Measurements from ENCODE around the gene GPX3.

GPX3 gene

DNA sequence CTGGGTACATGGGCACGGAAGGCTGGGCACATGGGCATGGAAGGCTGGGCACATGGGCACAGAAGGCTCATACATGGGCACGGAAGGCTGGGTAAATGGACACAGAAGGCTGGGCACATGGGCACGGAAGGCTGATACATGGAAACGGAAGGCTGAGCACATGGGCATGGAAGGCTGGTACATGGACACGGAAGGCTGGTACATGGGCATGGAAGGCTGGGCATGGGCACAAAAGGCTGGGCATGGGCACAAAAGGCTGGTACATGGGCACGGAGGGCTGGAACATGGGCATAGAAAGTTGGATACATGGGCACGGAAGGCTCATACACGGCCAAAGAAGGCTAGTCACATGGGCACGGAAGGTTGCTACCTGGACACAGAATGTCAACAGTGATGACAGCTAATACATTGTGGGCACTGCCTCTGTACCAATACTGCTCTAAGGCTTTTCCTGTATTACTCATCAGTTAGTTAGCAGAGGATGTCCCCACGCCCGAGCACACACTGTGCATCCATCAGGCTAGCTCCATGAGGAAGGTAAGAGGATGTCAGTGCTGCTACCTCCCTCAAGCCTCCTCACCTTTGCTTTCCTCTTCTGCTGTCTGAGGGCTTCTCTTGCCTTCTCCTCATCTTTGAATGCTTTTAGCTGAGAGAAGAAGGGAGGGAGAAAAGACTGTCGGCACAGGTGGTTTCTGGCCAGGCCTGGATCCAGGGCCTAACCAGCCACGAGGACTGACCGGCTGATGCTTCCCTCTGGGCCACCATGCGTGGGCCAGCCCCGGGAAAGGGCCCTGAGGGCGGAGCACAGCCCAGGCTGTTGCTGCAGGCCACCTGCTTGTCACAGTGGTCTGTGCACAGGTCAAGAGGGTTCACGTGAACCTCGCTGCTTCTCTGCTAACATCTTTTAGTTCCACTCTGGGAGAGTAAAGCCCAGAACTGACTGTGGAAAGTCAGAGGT, 14.3 kb downstream of the GPX3 start:
- no peak for DNase-seq

DNA sequence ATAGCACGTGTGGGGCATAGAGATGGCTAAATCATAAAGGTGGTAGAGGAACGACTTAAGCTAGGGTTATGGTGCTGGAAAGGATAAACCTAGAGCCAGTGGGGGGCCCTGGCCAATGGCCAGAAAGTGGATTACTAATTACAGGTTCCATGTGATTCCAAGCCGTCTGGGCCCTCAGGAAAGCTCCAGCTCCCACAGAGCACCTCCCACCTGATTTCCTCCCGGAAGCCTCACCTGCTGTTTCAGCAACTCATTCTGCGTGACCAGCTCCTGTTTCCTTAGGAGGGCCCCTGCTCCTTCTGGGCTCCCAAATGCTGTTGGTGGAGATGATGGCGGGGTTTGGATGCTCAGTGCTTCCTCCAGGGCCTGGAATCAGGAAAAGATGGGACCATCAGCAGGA, 16.2 kb downstream of the GPX3 start:
- DNase-seq: peak; percentile 48

DNA sequence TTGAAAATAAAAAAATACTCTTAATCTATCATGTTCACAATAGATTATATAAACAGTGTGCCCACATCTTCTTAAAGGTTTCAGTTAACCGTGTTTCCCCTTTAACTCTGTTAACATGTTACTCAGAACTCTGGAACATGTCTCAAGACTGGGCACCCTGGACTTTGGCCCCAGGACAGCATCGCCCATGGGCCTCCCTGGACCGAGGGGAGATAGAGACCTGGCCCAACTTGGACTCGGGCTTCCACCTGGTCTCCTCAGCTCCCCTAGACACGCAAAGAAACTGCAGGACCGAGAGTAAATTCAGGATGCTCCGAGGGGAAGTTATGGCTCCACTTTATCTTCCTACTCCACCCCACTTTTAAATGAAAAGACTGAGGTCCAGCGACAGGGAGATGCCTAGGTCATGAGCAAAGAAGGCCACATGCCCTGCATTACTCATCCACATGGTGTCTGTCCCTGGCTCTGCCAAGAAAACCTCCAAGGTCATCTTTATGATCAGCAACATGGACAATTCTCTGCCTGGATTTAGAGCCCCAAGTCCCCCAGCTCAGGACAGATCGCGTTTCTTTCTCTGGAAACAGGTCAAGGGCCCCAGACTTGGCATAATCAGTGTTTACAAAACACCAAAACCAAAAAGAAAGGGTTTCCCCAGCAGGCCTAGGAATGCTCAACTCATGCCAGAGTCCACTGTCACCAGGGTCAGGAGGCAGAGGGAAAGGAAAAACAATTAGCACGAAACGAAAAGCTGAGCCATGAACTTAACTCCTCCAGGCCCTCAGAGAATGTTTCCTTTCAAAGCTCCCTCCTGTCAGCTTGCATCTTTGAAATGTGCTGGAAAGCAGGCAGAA, 17.4 kb downstream of the GPX3 start:
- DNase-seq: no peak

DNA sequence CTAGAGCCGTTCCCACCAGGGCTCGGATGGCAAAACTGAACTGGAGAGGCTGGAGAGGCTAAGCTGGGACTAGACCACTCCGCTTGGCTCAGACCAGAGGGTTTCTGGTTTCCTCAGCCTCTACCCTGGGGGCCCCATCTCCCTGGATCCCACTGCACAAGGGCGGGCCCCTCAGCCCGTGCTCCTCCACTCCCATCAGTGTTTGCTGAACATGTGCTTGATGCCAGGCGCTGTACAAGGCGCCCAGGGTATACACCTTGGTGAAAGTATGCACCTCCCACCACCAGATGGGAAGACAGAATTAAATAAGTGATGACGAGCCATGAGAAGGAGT, 18.0 kb downstream of the GPX3 start:
- DNase-seq: no peak

DNA sequence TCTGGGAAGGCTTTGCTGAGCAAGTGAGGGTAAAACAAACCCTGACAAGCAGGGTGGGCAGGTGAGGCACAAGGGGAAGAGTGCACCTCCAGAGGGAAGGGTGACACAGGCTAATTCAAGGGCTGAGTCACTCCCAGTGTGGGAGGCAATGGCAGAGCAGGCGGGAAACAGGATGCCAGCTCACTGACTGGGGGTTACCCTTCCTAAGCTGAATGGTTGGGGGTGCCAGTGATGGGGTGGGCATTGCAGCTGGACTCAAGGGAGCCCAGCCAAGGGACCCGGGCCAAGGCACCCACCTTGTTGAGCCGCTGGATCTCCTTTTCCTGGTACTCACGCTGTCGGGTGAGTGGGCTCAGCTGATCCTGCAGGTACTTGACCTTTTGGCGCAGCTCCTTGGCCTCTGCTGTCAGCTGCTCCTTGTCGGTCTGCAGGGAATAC, 18.4 kb downstream of the GPX3 start:
- no peak for DNase-seq

DNA sequence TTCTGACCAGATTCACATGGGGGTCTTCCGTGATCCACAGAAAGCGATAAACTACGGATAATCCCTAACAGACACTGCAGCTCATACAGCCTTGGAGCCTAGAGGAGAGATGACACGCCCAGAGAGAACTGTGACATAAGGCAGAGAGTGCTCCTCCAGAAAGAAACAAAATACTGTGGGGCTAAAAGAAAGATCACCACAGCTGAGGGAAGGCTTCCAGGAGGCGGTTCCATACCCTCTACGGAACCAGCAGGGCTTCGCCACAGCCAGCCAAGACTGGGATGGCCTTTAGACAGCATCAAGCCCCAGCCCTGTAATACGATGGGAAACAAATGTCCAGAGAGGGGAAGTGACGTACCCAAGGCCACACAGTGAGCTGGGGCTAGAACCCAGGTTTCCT, 19.3 kb downstream of the GPX3 start:
- no peak for DNase-seq

DNA sequence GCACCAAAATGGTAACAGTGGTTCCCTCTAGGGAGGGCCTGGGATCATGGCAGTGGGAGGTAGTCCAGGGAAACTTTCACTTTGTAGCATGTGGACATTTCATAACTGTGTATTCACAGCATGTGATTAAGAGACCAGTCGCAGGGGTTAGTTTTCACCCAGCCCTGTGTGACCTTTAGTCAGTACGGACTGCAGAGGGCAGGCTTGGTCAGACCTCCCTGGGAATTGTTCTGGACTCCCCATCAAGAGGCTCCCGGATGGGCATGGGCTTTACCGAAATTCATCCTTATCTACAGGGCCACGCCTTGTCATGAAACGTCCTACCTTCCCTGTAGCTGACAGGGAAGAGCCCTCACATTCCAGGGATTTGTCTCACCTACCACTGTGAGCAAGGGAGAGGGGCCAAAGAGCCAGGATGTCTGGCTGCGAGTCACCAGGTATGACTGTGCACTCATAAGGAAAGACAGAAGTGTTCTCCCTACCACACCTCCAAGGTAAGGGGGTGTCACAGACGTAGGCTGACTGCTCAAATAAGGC, 19.9 kb downstream of the GPX3 start:
- DNase-seq: no peak

DNA sequence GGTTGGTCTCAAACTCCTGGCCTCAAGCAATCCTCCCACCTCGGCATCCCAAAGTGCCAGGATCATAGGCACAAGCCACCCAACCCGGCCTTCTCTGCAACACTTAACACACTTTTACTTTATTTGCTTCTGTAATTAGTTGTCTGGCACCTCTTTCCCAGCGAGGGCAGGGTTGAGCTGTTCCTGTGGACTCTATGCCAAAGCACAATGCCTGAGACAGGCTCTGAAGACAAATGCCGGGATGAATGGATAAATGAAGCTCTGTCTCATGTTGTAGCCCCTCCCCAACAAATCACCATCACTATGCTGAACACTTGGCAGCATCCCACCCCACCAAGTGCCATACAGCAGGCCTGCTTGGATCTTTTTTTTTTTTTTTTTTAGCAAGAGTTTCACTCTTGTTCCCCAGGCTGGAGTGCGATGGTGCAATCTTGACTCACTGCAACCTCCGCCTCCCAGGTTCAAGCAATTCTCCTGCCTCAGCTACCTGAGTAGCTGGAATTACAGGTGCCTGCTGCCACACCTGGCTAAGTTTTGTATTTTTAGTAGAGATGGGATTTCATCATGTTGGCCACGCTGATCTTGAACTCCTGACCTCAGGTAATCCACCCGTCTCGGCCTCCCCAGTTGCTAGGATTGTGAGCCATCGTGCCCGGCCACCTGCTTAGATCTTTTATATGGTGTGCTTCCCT, 21.3 kb downstream of the GPX3 start:
- no peak for DNase-seq

DNA sequence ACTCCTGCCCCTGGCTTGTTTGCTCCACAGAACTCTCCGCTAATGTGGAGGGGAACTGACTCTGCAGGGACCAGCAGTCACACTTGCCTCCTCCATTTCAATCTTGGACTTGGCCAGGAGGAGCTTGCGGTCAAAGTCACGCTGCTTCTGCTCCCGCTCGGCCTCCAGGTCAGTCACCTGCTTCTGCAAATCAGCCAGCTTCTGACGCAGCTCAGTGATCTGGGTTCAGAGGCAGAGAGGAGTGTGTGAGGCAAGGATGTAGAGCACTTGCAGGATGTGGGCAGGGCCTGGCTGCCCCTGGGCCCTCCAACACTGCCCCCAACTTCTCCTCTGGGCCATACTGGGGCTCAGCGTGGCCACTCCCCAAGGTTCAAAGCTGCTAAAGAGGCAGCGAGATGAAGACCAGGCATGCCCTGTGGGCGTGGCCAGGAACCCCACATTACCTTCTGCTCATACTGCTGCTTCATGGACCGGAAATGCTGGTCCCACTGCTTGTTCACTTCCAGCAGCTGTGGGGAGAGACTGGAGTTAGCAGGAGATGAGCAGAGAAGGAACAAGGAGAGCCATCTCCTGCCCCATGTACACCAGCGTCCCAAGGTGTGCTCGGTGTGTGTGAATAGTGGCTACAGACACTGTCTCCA, 22.2 kb downstream of the GPX3 start:
- no peak for DNase-seq

DNA sequence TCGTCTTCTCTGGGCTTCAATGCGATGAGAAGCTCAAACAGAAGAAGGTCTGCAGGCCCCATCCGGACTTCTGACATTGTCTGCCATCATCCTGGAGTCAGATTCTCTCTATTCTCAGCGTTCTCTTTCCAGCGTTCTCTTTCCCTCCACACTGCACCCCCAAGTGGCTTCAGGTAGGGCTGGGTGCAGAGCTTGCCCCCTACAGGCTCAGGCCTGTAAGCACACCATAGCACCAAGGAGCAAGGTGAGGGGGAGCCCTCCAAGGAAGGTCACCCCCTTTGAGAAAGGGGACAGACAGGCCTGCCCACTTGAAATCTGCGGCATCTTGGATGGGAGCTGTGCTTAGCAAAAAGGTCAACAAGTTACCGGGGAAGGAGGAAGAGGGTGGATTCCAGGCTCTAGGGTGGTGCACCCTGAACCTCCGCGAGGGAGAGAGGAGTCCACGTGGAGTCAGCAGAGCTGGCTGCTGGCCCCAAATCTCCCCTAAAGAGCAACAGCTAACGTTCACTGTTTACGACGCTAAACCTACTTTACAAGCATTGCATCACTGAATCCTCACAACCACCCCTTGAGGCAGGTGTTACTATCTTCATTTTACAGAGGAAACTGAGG, 27.5 kb downstream of the GPX3 start:
- no peak for DNase-seq

DNA sequence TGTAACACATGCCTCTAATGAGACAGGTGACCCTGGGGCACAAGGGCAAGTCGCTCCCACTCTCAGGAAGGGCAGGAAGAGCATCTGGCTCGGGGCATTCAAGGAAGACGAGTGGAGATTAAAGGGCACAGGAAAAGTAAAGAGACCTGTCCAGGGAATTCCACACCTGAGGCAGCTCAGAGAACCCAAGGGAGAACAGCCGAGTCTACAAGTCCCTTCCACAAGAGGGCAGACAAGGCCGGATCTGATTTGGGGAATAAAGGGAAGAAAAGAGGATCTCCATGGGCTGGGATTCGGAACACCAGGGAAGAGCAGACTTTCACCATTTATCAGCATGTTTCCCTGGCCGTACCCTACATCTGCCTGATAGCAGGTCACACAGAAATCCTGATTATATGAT, 28.1 kb downstream of the GPX3 start:
- DNase-seq: no peak

DNA sequence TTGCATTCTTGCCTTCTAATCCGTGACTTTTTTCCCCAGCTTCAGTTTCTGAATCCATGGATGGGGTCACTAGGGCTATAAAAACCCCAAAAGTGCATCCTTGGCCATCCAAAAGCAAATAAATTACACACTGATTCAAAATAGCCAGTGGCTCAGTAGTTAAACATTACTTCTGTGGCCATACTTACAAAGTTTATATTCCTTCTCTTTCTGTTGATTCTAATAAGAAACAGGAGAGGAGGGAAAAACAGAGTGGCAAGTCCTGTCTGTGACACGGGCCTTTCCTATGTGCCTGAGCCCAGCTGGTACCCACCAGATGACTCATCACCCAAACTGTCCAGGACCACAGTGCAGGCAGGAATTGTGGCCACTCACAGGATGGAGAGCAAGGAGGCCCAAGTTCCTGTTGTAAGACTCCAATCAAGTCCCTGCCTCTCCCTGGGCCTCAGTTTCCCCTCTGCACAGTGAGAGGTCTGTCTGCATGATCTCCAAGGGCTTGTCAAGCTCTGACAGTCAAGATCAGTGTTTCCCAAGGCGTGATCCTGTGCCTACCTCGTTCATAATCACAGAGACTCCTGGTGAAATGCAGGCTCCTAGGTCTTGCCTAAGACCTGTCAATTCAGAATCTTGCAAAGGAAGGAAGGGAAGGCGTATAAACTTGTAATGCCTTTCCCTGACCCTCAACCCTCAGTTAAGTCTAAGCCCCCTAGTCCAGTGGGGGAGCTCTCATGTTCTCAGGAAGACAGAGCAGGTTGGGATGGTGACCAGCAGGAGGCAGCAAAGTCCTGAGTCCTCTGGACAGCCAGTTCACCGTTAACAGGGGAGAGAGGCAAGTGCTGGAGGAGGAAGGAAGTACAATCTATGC, 30.9 kb downstream of the GPX3 start:
- no peak for DNase-seq

DNA sequence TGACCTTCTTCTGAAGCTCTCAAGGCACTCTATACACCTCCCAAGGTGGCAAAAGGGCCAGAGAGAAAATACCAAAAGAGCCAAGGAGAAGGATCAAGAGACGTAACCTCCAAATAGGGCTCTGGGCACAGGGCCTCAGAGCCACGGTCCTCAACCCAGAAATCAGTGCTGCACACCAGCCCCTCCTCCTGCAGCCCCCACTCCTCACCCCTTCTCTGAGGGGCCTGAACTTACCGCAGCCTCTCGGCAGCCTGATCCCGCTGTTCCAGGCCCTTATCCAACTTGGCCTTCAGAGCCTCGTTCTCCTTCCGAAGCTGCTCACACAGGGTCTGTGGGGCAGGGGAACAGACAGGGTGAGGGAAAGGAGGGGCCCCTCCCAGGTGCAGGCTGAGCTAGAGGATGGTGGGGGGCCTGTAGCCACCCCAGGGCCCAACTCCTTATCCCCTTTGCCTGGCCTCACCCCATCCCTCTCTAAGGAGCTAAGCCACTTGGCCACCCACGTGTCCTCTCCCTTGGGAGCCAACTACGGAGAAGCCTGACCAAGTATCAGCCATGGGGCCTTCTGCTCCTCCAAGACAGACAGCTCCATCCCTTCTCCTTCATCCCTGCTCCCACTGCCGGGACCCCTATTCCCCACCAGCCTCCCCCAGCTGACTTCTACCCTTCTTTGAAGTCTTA, 31.7 kb downstream of the GPX3 start:
- DNase-seq: no peak

DNA sequence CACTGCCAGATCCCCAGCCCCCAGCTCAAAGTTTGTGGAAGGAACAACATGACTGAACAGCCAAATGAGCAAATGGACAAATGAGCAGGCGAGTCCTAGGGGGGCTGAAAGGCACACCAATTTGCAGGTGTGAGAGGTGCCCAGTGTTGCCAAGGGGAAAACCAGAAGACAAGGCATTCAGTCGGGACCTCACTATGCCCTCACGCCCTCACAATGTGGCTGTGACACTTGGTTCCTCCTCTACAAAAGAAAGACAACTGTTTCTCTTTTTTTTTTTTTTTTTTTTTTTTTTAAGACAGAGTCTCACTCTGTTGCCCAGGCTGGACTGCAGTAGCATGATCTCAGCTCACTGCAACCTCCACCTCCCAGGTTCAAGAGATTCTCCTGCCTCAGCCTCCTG, 32.4 kb downstream of the GPX3 start:
- no peak for DNase-seq

DNA sequence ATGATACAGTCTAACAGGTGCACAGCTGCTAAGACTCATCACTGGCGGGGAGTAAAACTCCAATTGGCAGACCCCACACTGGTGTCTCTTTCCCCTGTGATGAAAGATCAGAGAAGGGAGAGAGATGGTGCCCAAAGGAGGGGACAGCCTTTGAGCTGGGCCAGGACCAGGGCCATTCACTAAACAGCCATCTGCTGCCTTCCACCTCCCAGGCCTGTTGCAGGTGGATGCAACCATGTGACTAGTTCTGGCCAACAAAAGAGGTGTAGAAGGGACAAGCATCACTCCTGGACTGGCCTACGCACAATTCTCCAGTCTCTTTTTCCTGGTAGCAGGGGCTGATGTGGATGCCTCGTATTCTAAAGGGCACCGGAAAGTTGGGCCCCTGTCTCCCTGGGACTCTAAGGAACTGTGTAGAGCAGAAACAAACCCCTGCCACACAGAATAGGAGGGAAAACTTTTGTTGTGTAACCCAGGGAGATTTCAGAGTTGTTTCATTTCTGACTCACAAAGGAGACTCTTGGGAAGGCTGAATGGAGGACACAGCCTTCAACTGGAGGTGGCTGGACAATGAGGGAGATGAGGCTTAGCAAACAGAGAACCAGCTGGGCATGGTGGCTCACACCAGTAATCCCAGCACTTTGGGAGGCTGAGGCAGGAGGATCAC, 33.5 kb downstream of the GPX3 start:
- no peak for DNase-seq

DNA sequence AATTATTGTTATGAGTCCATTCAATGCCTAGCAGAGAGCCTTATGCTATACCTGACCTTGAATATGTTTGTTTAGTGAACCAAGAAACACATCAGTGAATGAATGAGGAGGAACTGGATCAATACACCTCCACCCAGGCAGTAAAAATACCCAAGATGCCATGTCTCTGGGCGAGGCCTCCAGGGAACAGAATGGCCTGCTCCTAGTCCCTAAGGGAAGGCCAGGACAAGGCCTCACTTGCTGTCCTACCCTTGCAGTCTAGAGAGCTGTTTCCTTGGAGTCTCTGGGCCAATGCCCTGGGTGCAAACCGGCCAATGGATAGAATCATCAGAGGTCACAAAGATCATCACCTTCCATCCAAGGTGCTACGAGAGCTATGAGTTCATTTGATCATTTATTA, 34.3 kb downstream of the GPX3 start:
- no peak for DNase-seq

DNA sequence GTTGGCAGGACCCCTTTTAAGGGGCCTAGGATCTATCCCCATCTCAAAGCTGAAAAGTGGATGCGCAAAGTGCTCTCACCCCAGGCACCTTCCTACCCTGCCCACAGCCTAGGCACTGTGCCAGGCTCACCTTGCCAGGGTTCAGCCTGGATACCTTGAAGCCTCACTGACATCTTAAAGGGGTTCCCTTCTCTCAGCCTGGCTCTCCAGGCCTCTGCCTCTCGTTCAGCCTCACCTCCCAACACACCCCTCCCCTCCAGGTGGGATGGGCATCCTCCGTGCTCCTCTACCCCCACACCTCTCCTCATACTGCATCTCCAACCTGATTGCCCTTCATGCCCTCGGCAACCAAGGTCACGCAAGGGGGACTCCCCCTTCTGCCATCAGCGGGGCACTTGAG, 34.9 kb downstream of the GPX3 start:
- DNase-seq: no peak

DNA sequence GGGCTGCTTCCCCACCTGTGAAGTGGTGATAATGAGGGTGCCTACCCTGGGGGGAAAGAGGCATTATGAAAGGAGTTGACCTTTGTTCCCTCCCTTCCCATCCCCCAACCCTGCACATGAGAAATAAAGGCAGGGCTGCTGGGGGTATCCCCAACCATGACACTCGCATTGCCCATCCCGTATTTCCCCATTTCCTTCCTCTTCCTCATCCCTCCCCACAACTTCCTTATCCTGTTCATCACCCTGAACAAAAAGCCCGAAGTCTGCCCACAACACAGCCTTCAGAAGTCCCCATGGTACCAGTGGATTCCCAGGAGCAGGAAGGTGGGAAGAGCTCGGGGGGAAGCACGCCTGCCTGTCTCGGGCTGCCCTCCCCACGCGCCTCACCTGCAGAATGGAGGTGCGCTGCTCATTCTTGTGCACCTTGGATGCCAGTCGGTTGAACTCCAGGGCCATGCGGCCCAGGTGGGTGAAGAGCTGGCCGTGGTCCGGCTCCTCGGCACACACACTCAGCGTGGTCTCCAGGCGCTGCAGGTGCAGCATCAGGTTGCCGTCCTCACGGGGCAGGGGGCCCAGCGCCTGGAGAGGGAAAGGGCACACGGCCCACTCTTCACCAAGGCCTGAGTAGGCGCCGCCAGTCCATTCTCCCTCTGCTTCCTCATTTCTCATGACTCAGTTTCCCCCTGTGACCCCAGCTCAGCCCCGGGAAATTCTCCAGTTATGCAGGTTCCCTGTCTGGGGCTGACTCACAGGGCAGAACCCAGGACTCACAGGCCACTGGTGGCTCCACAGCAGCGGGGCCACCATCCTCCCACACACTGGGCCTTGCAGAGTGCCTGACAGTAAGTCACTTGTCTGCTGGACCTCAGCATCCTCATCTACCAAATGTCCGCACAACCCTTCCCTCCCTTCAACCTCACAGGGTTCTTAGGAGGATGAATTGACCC, 36.3 kb downstream of the GPX3 start:
- no peak for DNase-seq

DNA sequence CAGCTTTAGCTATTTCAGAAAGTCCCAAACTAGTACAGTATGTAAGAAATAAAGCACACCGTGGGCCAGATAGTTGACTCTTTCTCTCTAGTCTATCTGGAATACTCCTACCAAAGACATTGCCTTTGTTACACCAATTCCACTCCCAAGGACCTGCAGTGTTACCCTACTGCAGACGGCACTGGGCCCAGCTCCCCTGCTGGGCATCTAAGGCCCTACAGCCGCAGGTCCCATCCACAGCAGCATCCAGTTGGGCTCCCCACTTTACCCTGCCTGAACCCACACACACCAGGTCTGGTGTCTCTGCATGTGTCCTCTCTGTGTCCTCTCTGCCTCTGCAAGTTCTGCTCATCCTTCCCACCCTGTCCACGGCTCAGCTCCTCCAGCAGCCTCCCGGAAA, 37.9 kb downstream of the GPX3 start:
- DNase-seq: no peak

Data from NCI-H1105 treated with DMSO at 0.1 percent for 48 hours (cell line).